ENCODE measurements around the gene ARL5B.

DNA sequence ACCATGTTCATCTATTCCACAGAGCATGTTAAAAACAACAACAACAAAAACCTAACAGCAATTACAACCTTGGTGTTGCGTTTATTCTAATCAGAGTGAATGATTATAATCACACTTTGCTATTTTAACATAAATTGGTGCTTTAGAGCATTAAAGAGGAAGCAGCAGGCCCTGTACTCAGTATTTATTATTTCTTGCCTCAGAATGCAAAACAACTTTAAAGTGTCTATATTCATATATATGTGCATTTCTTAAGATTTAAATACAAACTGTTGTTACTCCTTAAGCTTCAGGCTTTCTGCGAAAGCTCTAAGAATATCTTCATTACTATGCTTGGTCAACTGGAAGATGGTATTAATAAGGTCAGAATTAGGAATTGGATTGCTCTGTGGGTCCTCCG lies 21.5 kb downstream of the ARL5B start:
- no peak for TF ChIP-seq SIN3A (IDR thresholded peaks at IDR 0.05; ENCODE audit: borderline replicate concordance, insufficient read depth, low read depth, low read length)
- TF ChIP-seq, protein P1, sequence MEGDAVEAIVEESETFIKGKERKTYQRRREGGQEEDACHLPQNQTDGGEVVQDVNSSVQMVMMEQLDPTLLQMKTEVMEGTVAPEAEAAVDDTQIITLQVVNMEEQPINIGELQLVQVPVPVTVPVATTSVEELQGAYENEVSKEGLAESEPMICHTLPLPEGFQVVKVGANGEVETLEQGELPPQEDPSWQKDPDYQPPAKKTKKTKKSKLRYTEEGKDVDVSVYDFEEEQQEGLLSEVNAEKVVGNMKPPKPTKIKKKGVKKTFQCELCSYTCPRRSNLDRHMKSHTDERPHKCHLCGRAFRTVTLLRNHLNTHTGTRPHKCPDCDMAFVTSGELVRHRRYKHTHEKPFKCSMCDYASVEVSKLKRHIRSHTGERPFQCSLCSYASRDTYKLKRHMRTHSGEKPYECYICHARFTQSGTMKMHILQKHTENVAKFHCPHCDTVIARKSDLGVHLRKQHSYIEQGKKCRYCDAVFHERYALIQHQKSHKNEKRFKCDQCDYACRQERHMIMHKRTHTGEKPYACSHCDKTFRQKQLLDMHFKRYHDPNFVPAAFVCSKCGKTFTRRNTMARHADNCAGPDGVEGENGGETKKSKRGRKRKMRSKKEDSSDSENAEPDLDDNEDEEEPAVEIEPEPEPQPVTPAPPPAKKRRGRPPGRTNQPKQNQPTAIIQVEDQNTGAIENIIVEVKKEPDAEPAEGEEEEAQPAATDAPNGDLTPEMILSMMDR (IDR thresholded peaks at IDR 0.05), result no peak
- TF ChIP-seq POLR2AphosphoS5 (IDR thresholded peaks at IDR 0.05; ENCODE audit: low read depth, low read length), result no peak
